ENCODE data around the gene USP19. TPM values are rescaled to one million over a fixed set of nuclear protein-coding genes. Genes with fewer than 3 reads are reported as not detected.

Gene USP19
- total and polyA plus RNA-seq, 2 of the 4 experiments (the other 2 are of a cell fraction): 24.7 to 39.7 TPM

DNA sequence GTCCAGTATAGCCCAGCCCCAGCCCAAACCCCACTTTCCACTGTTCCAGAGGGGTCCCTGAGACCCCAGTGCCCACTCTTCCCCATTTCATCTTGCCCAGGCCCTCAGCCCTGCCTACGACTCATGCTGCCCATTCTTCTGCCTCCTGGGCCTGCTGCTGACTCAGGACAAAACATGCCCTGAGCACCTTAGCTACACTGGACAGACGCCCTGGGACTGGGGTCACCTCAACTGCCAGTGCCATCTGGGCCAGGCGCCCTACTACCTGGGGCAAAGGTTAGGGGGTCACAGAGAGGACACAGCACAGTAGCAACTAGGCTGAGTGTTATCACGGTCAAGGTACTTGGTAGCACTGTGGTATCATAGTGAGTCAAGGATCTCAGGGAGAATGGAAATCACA is 14.9 kb upstream of the USP19 start:
- DNase-seq (no peak), ATAC-seq (ENCODE audit: low read depth) (no peak)
- peak overlapping the region; percentile 52 for H2AK9ac ChIP-seq (replicated peaks; ENCODE audit: low read depth, low read length, poor library complexity)
- TF ChIP-seq FOS (IDR thresholded peaks at IDR 0.05; ENCODE audit: low read depth, low read length) (no peak), MAFK (IDR thresholded peaks at IDR 0.05; ENCODE audit: low read depth, low read length) (0 out of 2 replicates have a peak, but pooled peaks have one; percentile 24)
- WGBS, 2 experiments (ENCODE audit: extremely low coverage in 2 of 2, insufficient read length in 1 of 2): 54% methylated on average over 3 of the region's 4 CpGs; no CpG with 5 or more reads in 1 of the 2 experiments
- BruUV-seq (replicated peaks): no TSS peak
- no peak overlapping the region for H3K56ac ChIP-seq (ENCODE audit: extremely low read depth, insufficient read depth, low read length)
- no peak overlapping the region for H3K9ac ChIP-seq (ENCODE audit: low read depth, low read length)
- H4K5ac ChIP-seq (ENCODE audit: low read depth, low read length): no peak overlapping the region
- H4K20me1 ChIP-seq (ENCODE audit: insufficient read depth, low read length): peaks cover 4% of the 10 kb centered on the region; the same call in 1 of the 2 replicates
- H3K14ac ChIP-seq (replicated peaks; ENCODE audit: low read depth, low read length): no peak overlapping the region
- H3K23ac ChIP-seq (ENCODE audit: low read depth, low read length): no peak overlapping the region
- intact Hi-C loops (cut with micrococcal nuclease): no loop called here
- H3K18ac ChIP-seq (ENCODE audit: low read depth, low read length): no peak overlapping the region
- peaks cover 7 to 36% of the 10 kb centered on the region in 2 experiments for H3K79me1 ChIP-seq (ENCODE audit: low read depth in 1 of 2, low read length in 2 of 2)
- peaks cover 7% of the 10 kb centered on the region for H3K27me3 ChIP-seq (ENCODE audit: control insufficient read depth, insufficient read depth, low read length)
- no peak overlapping the region for H4K8ac ChIP-seq (ENCODE audit: low read depth in 2 of 2, low read length in 2 of 2)
- no peaks in the 10 kb centered on the region for H3K9me3 ChIP-seq (ENCODE audit: control insufficient read depth, insufficient read depth, low read length)
- ChIA-PET POLR2A (ENCODE audit: unreplicated experiment) (no interaction called here), CTCF (no interaction called here)
- peaks cover 12% of the 10 kb centered on the region for H3K36me3 ChIP-seq (ENCODE audit: control insufficient read depth, insufficient read depth, low read length)
- peaks cover 27% of the 10 kb centered on the region for H3K9me1 ChIP-seq (ENCODE audit: insufficient read depth, low read length)
- no peak overlapping the region for H2BK15ac ChIP-seq (ENCODE audit: low read depth, low read length)
- H3K4me2 ChIP-seq (ENCODE audit: low read depth, low read length): no peak overlapping the region
- no peak overlapping the region for H3K4ac ChIP-seq (ENCODE audit: low read depth, low read length)
- H4K91ac ChIP-seq (ENCODE audit: insufficient read depth, low read depth, low read length): no peak overlapping the region
- H3K4me3 ChIP-seq (ENCODE audit: insufficient read depth, low read depth, low read length): no peak overlapping the region
- H3K4me1 ChIP-seq (ENCODE audit: control insufficient read depth, insufficient read depth, low read length): peaks cover 9% of the 10 kb centered on the region
- in situ Hi-C loops (cut with MboI; ENCODE audit: low sequenced_read_pairs): no loop called here
- H2AK5ac ChIP-seq (ENCODE audit: low read depth, low read length): no peak overlapping the region
- H2BK20ac ChIP-seq (ENCODE audit: low read depth, low read length): no peak overlapping the region
- no peak overlapping the region for H2AFZ ChIP-seq (replicated peaks; ENCODE audit: low read length, poor library complexity)
- no peak overlapping the region for H2BK120ac ChIP-seq (ENCODE audit: low read depth, low read length)
- no peak overlapping the region for H2BK5ac ChIP-seq (ENCODE audit: low read depth, low read length, poor library complexity, severe bottlenecking)
- no peak overlapping the region for H3K27ac ChIP-seq (ENCODE audit: insufficient read depth, low read length)
- dilution Hi-C loops (cut with HindIII; ENCODE audit: low sequenced_read_pairs, unreplicated experiment): no loop called here

All from IMR-90 (cell line).